HepG2 (cell line): Measurements from ENCODE around the gene TECPR1. TPM values are rescaled to one million over a fixed set of nuclear protein-coding genes. Genes with fewer than 3 reads are reported as not detected.
A peak's percentile ranks its signal among the peaks of the same experiment; 100 is the strongest.

ENCODE experiments used
- ASH2L ChIP-seq: fragments of 300-600, 200-600 bp; sonication (generic); IDR thresholded peaks from 2 replicates; pipeline ENCODE4 v1.7.0; 2017; ENCODE audit warnings: low read depth, mild to moderate bottlenecking, moderate library complexity, mixed read lengths, low read length; ENCODE audit not compliant: insufficient read length
- BORCS8-MEF2B ChIP-seq: sonication (generic); formaldehyde crosslinking; IDR thresholded peaks from 2 replicates; pipeline ENCODE4 v1.8.0; 2022; ENCODE audit warnings: mild to moderate bottlenecking, missing genetic modification reagents
- FOXP1 ChIP-seq, 2 experiments: fragments of 450-650 bp in 1 of 2; IDR thresholded peaks; 2 replicates each; pipeline ENCODE4 v1.6.1; 2017 to 2018; ENCODE audit warnings: antibody characterized with exemption in 1 of 2
- ISL2 ChIP-seq: sonication (generic); formaldehyde crosslinking; IDR thresholded peaks from 2 replicates; pipeline ENCODE4 v1.5.0; 2020; ENCODE audit warnings: missing genetic modification reagents
- MBD4 ChIP-seq: IDR thresholded peaks from 2 replicates; pipeline ENCODE4 v1.6.1; 2012; ENCODE audit warnings: low read length, inconsistent platforms, borderline replicate concordance
- MEIS2 ChIP-seq: sonication (generic); formaldehyde crosslinking; IDR thresholded peaks from 2 replicates; pipeline ENCODE4 v1.9.0; 2021; ENCODE audit warnings: mild to moderate bottlenecking, missing genetic modification reagents
- NAIF1 ChIP-seq: sonication (generic); formaldehyde crosslinking; IDR thresholded peaks from 2 replicates; pipeline ENCODE4 v1.5.0; 2020; ENCODE audit warnings: mild to moderate bottlenecking, missing genetic modification reagents, borderline replicate concordance
- RBFOX2 ChIP-seq: fragments of 200-400 bp; formaldehyde crosslinking; IDR thresholded peaks from 2 replicates; pipeline ENCODE4 v1.6.1; 2017; ENCODE audit warnings: low read depth, mild to moderate bottlenecking, low read length
- SRY ChIP-seq: sonication (generic); formaldehyde crosslinking; IDR thresholded peaks from 2 replicates; pipeline ENCODE4 v1.8.0; 2022; ENCODE audit warnings: mild to moderate bottlenecking, missing genetic modification reagents
- TGIF2 ChIP-seq: IDR thresholded peaks from 2 replicates; pipeline ENCODE4 v1.6.1; 2016; ENCODE audit warnings: control low read depth, missing compliant biosample characterization
- ZFP90 ChIP-seq: sonication (generic); formaldehyde crosslinking; IDR thresholded peaks from 2 replicates; pipeline ENCODE4 v1.8.0; 2022; ENCODE audit warnings: missing genetic modification reagents, mild to moderate bottlenecking, inconsistent platforms, borderline replicate concordance
- ZNF841 ChIP-seq: sonication (generic); formaldehyde crosslinking; IDR thresholded peaks from 2 replicates; pipeline ENCODE4 v1.8.1; 2023; ENCODE audit warnings: missing genetic modification reagents, borderline replicate concordance
- polyA plus RNA-seq, 8 experiments: library from polyadenylated mRNA; depleted of rRNA in 3 of 8; stranded (reverse) in 7 of 8; unstranded in 1 of 8; fragments of >200 nt; fragmentation: Illumina TruSeq in 4 of 8; extraction: Trizol in 4 of 8; gene quantifications; 2 replicates each; pipeline versions ENCODE4 v1.2.1 to v1.2.3, GENCODE V29; 2011 to 2016; ENCODE audit warnings: low read depth in 4 of 8, missing spikeins in 1 of 8, mixed read lengths in 1 of 8; ENCODE audit not compliant: insufficient read depth in 1 of 8
- total RNA-seq, 5 experiments: library from RNA; depleted of rRNA; stranded (reverse); fragments of >200 nt; fragmentation: Illumina TruSeq; extraction: Trizol; gene quantifications; 2 replicates each; pipeline ENCODE4 v1.2.3, GENCODE V29; 2016; ENCODE audit warnings: low read depth in 1 of 5
- TF ChIP-seq, protein P1 (sequence below): sonication (generic); formaldehyde crosslinking; IDR thresholded peaks from 2 replicates; pipeline ENCODE4 v1.4.0; 2020; ENCODE audit warnings: missing genetic modification reagents, borderline replicate concordance
- TF ChIP-seq, protein P2 (sequence below): sonication (generic); formaldehyde crosslinking; IDR thresholded peaks from 2 replicates; pipeline ENCODE4 v1.4.0; 2020; ENCODE audit warnings: missing genetic modification reagents
- TF ChIP-seq, protein P3 (sequence below): sonication (generic); formaldehyde crosslinking; IDR thresholded peaks from 2 replicates; pipeline ENCODE4 v1.8.1; 2023; ENCODE audit warnings: mild to moderate bottlenecking, missing genetic modification reagents, borderline replicate concordance

TECPR1 gene
- total and polyA plus RNA-seq, 2 of the 13 experiments (the other 11 are each of a cell fraction or from before 2014, with no cell fraction given): 2.3 to 6.3 TPM

DNA sequence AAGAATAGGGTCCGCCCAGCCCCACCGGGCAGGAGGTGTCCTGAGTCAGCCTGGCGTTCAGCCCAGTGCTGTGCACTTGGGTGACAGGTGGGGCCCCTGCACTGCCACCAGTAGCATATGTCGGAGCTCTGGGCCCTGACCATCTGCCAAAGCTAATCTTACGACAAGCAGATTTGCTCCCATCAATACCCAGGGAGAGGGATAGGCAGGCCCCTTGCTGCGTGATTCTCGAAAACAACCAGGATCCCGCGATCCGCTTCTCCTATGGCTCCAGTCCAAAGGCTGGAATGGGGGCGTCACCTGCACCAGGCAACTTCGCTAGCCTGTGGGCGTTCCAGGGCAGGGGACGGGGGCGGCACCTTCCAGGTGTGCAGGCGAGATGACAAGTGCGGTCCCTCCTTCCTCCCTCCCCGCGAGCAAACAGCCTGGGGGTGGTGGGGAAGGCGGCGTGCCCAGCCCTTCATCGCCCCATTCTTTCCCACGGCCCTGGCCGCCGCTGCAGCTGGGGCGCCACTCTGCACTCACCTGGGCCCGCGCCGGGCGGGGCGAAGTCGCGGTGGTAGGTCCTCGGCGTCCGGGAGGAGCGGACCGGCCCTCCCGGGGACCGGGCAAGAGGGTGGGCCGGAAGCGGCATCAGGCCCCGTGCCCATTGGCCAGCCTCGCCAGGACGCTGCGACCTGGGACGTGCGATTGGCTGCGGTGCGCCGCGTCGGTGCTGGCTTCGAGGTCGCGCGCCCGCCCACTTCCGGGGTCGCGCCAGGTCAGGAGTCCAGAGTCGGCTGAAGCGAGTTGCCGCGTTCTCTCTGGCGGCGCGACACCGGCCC lies at the start of gene TECPR1 (continued):
- TF ChIP-seq, protein P1, sequence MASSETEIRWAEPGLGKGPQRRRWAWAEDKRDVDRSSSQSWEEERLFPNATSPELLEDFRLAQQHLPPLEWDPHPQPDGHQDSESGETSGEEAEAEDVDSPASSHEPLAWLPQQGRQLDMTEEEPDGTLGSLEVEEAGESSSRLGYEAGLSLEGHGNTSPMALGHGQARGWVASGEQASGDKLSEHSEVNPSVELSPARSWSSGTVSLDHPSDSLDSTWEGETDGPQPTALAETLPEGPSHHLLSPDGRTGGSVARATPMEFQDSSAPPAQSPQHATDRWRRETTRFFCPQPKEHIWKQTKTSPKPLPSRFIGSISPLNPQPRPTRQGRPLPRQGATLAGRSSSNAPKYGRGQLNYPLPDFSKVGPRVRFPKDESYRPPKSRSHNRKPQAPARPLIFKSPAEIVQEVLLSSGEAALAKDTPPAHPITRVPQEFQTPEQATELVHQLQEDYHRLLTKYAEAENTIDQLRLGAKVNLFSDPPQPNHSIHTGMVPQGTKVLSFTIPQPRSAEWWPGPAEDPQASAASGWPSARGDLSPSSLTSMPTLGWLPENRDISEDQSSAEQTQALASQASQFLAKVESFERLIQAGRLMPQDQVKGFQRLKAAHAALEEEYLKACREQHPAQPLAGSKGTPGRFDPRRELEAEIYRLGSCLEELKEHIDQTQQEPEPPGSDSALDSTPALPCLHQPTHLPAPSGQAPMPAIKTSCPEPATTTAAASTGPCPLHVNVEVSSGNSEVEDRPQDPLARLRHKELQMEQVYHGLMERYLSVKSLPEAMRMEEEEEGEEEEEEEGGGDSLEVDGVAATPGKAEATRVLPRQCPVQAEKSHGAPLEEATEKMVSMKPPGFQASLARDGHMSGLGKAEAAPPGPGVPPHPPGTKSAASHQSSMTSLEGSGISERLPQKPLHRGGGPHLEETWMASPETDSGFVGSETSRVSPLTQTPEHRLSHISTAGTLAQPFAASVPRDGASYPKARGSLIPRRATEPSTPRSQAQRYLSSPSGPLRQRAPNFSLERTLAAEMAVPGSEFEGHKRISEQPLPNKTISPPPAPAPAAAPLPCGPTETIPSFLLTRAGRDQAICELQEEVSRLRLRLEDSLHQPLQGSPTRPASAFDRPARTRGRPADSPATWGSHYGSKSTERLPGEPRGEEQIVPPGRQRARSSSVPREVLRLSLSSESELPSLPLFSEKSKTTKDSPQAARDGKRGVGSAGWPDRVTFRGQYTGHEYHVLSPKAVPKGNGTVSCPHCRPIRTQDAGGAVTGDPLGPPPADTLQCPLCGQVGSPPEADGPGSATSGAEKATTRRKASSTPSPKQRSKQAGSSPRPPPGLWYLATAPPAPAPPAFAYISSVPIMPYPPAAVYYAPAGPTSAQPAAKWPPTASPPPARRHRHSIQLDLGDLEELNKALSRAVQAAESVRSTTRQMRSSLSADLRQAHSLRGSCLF (CRISPR knock-in tag): no peak
- TF ChIP-seq FOXP1 (IDR thresholded peaks at IDR 0.05): no peak
- no peak for TF ChIP-seq FOXP1 (CRISPR knock-in tag; IDR thresholded peaks at IDR 0.05)
- TF ChIP-seq, protein P2, sequence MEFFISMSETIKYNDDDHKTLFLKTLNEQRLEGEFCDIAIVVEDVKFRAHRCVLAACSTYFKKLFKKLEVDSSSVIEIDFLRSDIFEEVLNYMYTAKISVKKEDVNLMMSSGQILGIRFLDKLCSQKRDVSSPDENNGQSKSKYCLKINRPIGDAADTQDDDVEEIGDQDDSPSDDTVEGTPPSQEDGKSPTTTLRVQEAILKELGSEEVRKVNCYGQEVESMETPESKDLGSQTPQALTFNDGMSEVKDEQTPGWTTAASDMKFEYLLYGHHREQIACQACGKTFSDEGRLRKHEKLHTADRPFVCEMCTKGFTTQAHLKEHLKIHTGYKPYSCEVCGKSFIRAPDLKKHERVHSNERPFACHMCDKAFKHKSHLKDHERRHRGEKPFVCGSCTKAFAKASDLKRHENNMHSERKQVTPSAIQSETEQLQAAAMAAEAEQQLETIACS (CRISPR knock-in tag): 0 out of 2 replicates have a peak, but pooled peaks have one; percentile 31
- peak; percentile 47; the same call in 1 of the 2 replicates for TF ChIP-seq ISL2 (CRISPR knock-in tag)
- TF ChIP-seq ZNF841 (CRISPR knock-in tag): no peak
- TF ChIP-seq NAIF1: no peak
- no peak for TF ChIP-seq MBD4
- TF ChIP-seq, protein P3, sequence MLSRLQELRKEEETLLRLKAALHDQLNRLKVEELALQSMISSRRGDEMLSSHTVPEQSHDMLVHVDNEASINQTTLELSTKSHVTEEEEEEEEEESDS (CRISPR knock-in tag): no peak
- TF ChIP-seq TGIF2 (CRISPR knock-in tag): peak; percentile 72; the same call in 1 of the 2 replicates
- TF ChIP-seq ASH2L: peak; percentile 81
- TF ChIP-seq BORCS8-MEF2B: 0 out of 2 replicates have a peak, but pooled peaks have one; percentile 78
- TF ChIP-seq RBFOX2: peak; percentile 94
- TF ChIP-seq MEIS2: no peak
- TF ChIP-seq ZFP90: peak; percentile 49; the same call in 1 of the 2 replicates
- peak; percentile 62; the same call in 1 of the 2 replicates for TF ChIP-seq SRY (CRISPR knock-in tag)
